Ectodermal cell (in vitro differentiated cells): ENCODE data around the gene MYBBP1A.
"Not testable (repeated sequence)": the region's sequence is repeated elsewhere in the genome, so short reads cannot be mapped to it uniquely, and the experiment has no call there.

ENCODE experiments used
- H3K27ac ChIP-seq: 2 replicates; pipeline ENCODE4 v1.7.0; 2013; ENCODE audit warnings: mild to moderate bottlenecking, low read depth, low read length; ENCODE audit not compliant: insufficient read depth, poor library complexity, severe bottlenecking
- H3K27me3 ChIP-seq: 2 replicates; pipeline ENCODE4 v1.7.0; 2013; ENCODE audit warnings: mild to moderate bottlenecking, low read length; ENCODE audit not compliant: insufficient read depth, control insufficient read depth, poor library complexity, severe bottlenecking
- H3K36me3 ChIP-seq: one replicate; pipeline ENCODE4 v1.7.0; 2013; ENCODE audit warnings: low read length; ENCODE audit not compliant: control insufficient read depth, insufficient read depth
- H3K4me1 ChIP-seq: one replicate; pipeline ENCODE4 v1.7.0; 2013; ENCODE audit warnings: low read length; ENCODE audit not compliant: control insufficient read depth, insufficient read depth
- H3K4me3 ChIP-seq: 2 replicates; pipeline ENCODE4 v1.7.0; 2013; ENCODE audit warnings: low read depth, low read length, control low read depth; ENCODE audit not compliant: insufficient read depth
- H3K9me3 ChIP-seq: 2 replicates; pipeline ENCODE4 v1.7.0; 2013; ENCODE audit warnings: mild to moderate bottlenecking, low read length, moderate library complexity; ENCODE audit not compliant: control insufficient read depth
- WGBS, 2 experiments: methylation state at CpG; one replicate each; pipeline ENCODE4 v1.1.7; 2013; ENCODE audit warnings: missing lambda C conversion rate in 2 of 2; 5-methylcytosine and 5-hydroxymethylcytosine counted together

The MYBBP1A gene

GRCh38 chr17:4590042-4590441 is 34.9 kb upstream of the MYBBP1A start:
- WGBS, 2 experiments = 87 to 96% methylated on average over 10 to 11 of the region's 11 CpGs
- not testable (repeated sequence) for H3K27ac ChIP-seq, H3K9me3 ChIP-seq, H3K4me1 ChIP-seq, H3K36me3 ChIP-seq, H3K4me3 ChIP-seq
- peaks cover 16% of the 10 kb centered on the region for H3K27me3 ChIP-seq

DNA sequence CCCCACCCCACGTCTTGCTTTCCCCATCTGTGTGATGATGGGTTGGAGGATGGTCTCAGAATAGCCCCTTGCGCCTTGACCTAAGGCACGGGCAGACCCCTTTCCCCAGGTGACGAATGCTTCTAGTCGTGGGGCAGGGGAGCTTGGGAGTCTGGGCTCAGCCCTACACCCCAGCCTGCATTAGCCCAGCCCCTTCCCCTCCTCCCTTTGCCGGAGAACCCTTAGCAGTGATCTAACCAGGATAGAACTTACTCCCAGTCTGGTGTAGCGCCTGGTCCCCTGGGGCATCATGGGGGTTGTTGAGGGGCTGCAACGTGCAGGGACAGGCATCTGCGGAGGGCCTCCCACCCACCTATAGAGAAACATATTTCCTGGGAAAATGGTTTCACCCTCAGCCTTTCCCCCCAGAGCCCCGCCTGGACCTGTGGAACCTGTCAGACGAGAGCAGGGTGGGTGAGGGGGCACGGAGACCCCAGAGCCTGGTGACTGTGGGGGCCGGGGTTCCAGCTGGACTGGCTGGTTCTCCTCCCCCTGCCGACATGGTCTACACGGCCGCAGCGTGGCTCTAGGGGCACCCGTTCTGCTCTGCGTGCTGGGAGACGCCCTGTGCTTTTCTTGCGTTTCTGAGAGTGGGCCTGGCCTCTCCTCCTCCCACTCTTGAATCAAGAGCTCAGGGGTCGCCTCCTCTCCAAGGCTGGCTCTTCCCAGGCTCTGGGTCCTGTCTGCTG is 33.9 kb upstream of the MYBBP1A start:
- Histone ChIP-seq H3K9me3 (no peaks in the 10 kb centered on the region), H3K4me3 (no peak overlapping the region), H3K27me3 (peaks cover 26% of the 10 kb centered on the region), H3K36me3 (no peaks in the 10 kb centered on the region), H3K4me1 (peaks cover 6% of the 10 kb centered on the region), H3K27ac (no peak overlapping the region)
- 87 to 89% methylated on average over 22 of the region's 22 CpGs for WGBS, 2 experiments

DNA sequence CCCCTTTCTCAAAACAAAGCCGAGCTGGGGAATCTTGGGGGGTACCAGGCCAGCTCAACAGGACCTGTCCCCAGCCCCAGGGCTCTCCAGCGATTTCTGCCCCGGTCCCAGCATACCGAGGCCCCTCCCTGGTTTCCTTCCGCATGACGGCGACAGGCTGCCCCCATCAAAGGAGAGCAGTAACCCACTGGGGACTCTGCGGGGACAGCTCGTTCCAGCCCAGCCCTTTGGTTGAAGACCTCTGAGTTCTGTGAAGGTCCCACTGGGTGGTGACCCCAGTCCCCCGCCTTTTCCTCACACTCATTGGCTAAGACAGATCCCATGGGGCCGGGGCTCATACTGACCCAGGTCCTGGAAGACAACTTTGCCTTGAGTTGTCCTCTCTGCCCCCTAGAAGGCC is 33.2 kb upstream of the MYBBP1A start:
- no peaks in the 10 kb centered on the region for H3K9me3 ChIP-seq
- WGBS, 2 experiments = 84 to 86% methylated on average over 11 of the region's 11 CpGs
- peaks cover 13% of the 10 kb centered on the region for H3K4me1 ChIP-seq
- H3K4me3 ChIP-seq = no peak overlapping the region
- no peak overlapping the region for H3K27ac ChIP-seq
- H3K27me3 ChIP-seq = peaks cover 33% of the 10 kb centered on the region
- H3K36me3 ChIP-seq = no peaks in the 10 kb centered on the region

DNA sequence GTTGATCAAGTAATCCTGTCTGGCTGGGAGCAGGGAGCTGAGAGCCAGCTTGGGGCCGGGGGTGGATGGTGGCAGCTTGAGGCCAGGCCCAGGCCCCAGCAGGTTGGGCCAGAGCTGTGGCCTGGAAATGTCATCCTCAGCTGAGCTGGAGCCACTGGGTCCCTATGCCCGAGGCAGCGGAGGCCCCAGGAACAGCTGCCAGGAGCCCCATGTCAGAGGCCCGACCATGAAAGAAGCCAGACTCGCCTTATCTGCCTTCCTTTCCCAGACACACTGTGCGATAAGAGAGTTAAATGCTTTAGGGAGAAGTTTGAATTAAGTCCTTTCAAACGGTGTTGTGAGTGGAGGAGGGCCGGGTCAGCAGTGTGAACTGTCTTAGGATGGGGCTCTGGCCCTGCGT is 32.6 kb upstream of the MYBBP1A start:
- Histone ChIP-seq H3K4me3 (no peak overlapping the region), H3K9me3 (no peaks in the 10 kb centered on the region), H3K36me3 (no peaks in the 10 kb centered on the region), H3K4me1 (peaks cover 18% of the 10 kb centered on the region), H3K27me3 (peaks cover 39% of the 10 kb centered on the region), H3K27ac (no peak overlapping the region)
- 90 to 92% methylated on average over 9 of the region's 9 CpGs for WGBS, 2 experiments

GRCh38 chr17:4587195-4587594 is 32.0 kb upstream of the MYBBP1A start:
- Histone ChIP-seq H3K27me3 (peaks cover 40% of the 10 kb centered on the region), H3K4me1 (peaks cover 25% of the 10 kb centered on the region), H3K4me3 (no peak overlapping the region), H3K9me3 (no peaks in the 10 kb centered on the region), H3K27ac (no peak overlapping the region), H3K36me3 (no peaks in the 10 kb centered on the region)
- WGBS, 2 experiments = 93 to 99% methylated on average over 7 of the region's 7 CpGs

GRCh38 chr17:4586043-4586442 is 30.9 kb upstream of the MYBBP1A start:
- 94 to 95% methylated on average over 9 of the region's 9 CpGs for WGBS, 2 experiments
- H3K9me3 ChIP-seq = no peaks in the 10 kb centered on the region
- H3K36me3 ChIP-seq = no peaks in the 10 kb centered on the region
- peaks cover 40% of the 10 kb centered on the region for H3K27me3 ChIP-seq
- H3K27ac ChIP-seq = no peak overlapping the region
- H3K4me3 ChIP-seq = no peak overlapping the region
- H3K4me1 ChIP-seq = peaks cover 28% of the 10 kb centered on the region

GRCh38 chr17:4585638-4585994 is 30.4 kb upstream of the MYBBP1A start:
- peaks cover 28% of the 10 kb centered on the region for H3K4me1 ChIP-seq
- no peak overlapping the region for H3K27ac ChIP-seq
- peaks cover 40% of the 10 kb centered on the region for H3K27me3 ChIP-seq
- no peak overlapping the region for H3K4me3 ChIP-seq
- WGBS, 2 experiments = 69 to 75% methylated on average over 7 of the region's 7 CpGs
- H3K9me3 ChIP-seq = no peaks in the 10 kb centered on the region
- no peaks in the 10 kb centered on the region for H3K36me3 ChIP-seq

DNA sequence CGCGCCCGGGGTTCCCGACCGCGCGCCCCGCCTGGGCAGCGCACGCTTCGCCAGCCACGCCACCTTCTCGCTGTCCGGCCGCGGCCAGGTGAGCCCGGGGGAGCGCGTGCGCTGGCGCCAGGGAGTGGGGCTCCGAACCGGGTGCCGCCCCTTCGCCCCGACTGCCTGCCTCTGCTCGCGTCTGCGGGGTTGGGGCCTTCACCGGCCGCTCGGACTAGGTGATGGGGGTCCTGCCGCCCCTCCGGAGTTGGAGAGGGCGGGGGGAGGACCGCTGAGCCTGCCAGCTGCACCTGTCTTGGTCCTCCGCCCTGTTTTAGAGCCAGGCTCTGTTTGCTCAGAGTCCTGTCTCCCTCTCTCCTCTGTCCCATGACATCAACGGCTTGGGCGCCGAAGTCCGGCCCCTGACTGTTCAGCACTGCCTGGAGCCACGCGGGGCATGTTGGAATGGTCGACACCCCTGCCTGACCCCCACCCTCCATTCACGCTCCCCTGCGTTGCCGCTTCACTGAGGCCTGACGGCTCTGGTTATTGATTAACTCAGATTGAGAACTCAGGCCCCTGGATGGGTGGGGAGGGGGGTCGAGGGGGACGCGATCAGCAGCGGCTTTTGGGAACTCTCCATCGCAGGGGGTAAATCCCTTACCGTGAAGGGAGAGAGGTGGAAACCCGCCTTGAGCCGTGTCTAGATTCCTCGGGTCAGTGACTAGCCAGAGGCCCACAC is 29.9 kb upstream of the MYBBP1A start:
- no peaks in the 10 kb centered on the region for H3K9me3 ChIP-seq
- H3K4me1 ChIP-seq = peaks cover 28% of the 10 kb centered on the region
- no peak overlapping the region for H3K27ac ChIP-seq
- no peaks in the 10 kb centered on the region for H3K36me3 ChIP-seq
- H3K27me3 ChIP-seq = peaks cover 40% of the 10 kb centered on the region
- H3K4me3 ChIP-seq = peak overlapping the region; percentile 52
- WGBS, 2 experiments = 16 to 17% methylated on average over 57 of the region's 57 CpGs

- Histone ChIP-seq H3K4me1 (peaks cover 28% of the 10 kb centered on the region), H3K9me3 (no peaks in the 10 kb centered on the region), H3K27ac (no peak within 1 kb of the TSS), H3K27me3 (peaks cover 40% of the 10 kb centered on the region), H3K4me3 (peak within 1 kb of the TSS; percentile 52), H3K36me3 (no peaks in the 10 kb centered on the region)
- WGBS, 2 experiments = 1% methylated on average over 100 of the region's 100 CpGs
These were observed 29.1 kb upstream of the MYBBP1A start, which contains the start of gene SMTNL2 for GRCh38 chr17:4584101-4584916. Gene SMTNL2, plus strand, starts transcription at chr17:4584529. Its CDS starts 77 bp downstream, at chr17:4584606.

GRCh38 chr17:4583782-4584100 is 28.6 kb upstream of the MYBBP1A start:
- 26% methylated on average over 12 of the region's 12 CpGs for WGBS, 2 experiments
- no peaks in the 10 kb centered on the region for H3K36me3 ChIP-seq
- H3K4me3 ChIP-seq = peak overlapping the region; percentile 52
- no peaks in the 10 kb centered on the region for H3K9me3 ChIP-seq
- H3K27me3 ChIP-seq = peaks cover 40% of the 10 kb centered on the region
- H3K4me1 ChIP-seq = peaks cover 28% of the 10 kb centered on the region
- no peak overlapping the region for H3K27ac ChIP-seq
